Kidney (tissue), 14 donors: Measurements from ENCODE around the gene DEFB110. TPM values are rescaled to one million over a fixed set of nuclear protein-coding genes. Genes with fewer than 3 reads are reported as not detected.

Experiments
- DNase-seq, 5 donors: peaks; one replicate each; pipeline ENCODE4 v3.0.0-alpha.2; 2013 to 2020
- FAIRE-seq: peaks from 2 replicates; lab custom pipeline; 2012; peaks lifted over from hg19 to GRCh38; lab: Jason Lieb, UNC
- H3K27ac ChIP-seq, 2 donors: one replicate each; pipeline ENCODE4 v1.7.0; 2013; ENCODE audit warnings: low read depth in 2 of 2, low read length in 2 of 2, inconsistent platforms in 1 of 2
- H3K27me3 ChIP-seq: one replicate; pipeline ENCODE4 v1.7.1; 2013; ENCODE audit warnings: low read length, inconsistent platforms; ENCODE audit not compliant: control insufficient read depth, insufficient read depth
- H3K36me3 ChIP-seq, 3 donors: one replicate each; pipeline versions ENCODE4 v1.7.0 to v1.7.1; 2013; ENCODE audit warnings: low read length in 3 of 3, control low read depth in 1 of 3, inconsistent platforms in 1 of 3; ENCODE audit not compliant: insufficient read depth in 3 of 3, control insufficient read depth in 2 of 3
- H3K4me1 ChIP-seq, 3 donors: one replicate each; pipeline versions ENCODE4 v1.7.0 to v1.7.1; 2013; ENCODE audit warnings: low read length in 3 of 3, inconsistent platforms in 1 of 3, low read depth in 1 of 3; ENCODE audit not compliant: control insufficient read depth in 2 of 3, insufficient read depth in 2 of 3
- H3K4me3 ChIP-seq, 3 donors: one replicate each; pipeline versions ENCODE4 v1.7.0 to v1.8.1; 2013; ENCODE audit warnings: low read length in 3 of 3, control low read depth in 1 of 3, inconsistent platforms in 1 of 3
- H3K9ac ChIP-seq, 3 donors: one replicate each; pipeline versions ENCODE4 v1.7.0 to v1.7.1; 2013; ENCODE audit warnings: low read length in 3 of 3, control low read depth in 1 of 3, inconsistent platforms in 1 of 3
- H3K9me3 ChIP-seq, 3 donors: one replicate each; pipeline versions ENCODE4 v1.7.0 to v1.7.1; 2013; ENCODE audit warnings: low read length in 3 of 3, control low read depth in 1 of 3, inconsistent platforms in 1 of 3; ENCODE audit not compliant: control insufficient read depth in 2 of 3, insufficient read depth in 1 of 3
- CTCF ChIP-seq: IDR thresholded peaks from 3 replicates; pipeline ENCODE4 v1.5.1; 2012; ENCODE audit warnings: mild to moderate bottlenecking, moderate library complexity, borderline replicate concordance; ENCODE audit not compliant: insufficient read depth; ENCODE audit errors: extremely low read depth
- intact Hi-C: fragments of 100-400 bp; cut with DNase I; formaldehyde crosslinking; loops from one replicate; pipeline ENCODE4 v1.11.1; 2022
- polyA plus RNA-seq: library from polyadenylated mRNA; stranded (reverse); fragments of 350-450 nt; fragmentation: Illumina TruSeq; extraction: RNeasy Lipid Tissue Mini Kit (QIAGEN cat#74804); gene quantifications from one replicate; pipeline ENCODE4 v1.2.3, GENCODE V29; 2014; ENCODE audit warnings: low read depth, low replicate concordance; ENCODE audit not compliant: insufficient read depth
- total RNA-seq: library from RNA; stranded (reverse); fragmentation: NEBNext Ultra II Directional; extraction: Animal tissue kit (Norgen Biotek cat#: 25700); gene quantifications from one replicate; pipeline ENCODE4 v1.2.1, GENCODE V29; 2021
- donor health status: control.
- donor health status: control.
- donor health status: control.
- donor health status: control.
- donor health status: control.
- donor health status: DM: yes; HTN: yes; CAD: no.
- donor health status: Normal renal cell carcinoma (clear cell type).

The DEFB110 gene
- total and polyA plus RNA-seq, 2 donors from 2014 or later = not detected

- no peaks in the 10 kb centered on the region for H3K36me3 ChIP-seq
- TF ChIP-seq CTCF = no peak
- no peak within 1 kb of the TSS for H3K4me3 ChIP-seq
- no peak for DNase-seq
- no peaks in the 10 kb centered on the region for H3K4me1 ChIP-seq
- intact Hi-C loops = no loop called here
- H3K27ac ChIP-seq = no peak within 1 kb of the TSS
- no peaks in the 10 kb centered on the region for H3K27me3 ChIP-seq
- FAIRE-seq = no peak
- no peaks in the 10 kb centered on the region for H3K9me3 ChIP-seq
- H3K9ac ChIP-seq = no peak within 1 kb of the TSS
These were observed 28.0 kb upstream of the DEFB110 start, which contains the start of gene DEFB112 for GRCh38 chr6:50049829-50050228. TSS of gene DEFB112 (minus strand) at chr6:50049929. CDS start at chr6:50049869, 60 bp downstream.

DNA sequence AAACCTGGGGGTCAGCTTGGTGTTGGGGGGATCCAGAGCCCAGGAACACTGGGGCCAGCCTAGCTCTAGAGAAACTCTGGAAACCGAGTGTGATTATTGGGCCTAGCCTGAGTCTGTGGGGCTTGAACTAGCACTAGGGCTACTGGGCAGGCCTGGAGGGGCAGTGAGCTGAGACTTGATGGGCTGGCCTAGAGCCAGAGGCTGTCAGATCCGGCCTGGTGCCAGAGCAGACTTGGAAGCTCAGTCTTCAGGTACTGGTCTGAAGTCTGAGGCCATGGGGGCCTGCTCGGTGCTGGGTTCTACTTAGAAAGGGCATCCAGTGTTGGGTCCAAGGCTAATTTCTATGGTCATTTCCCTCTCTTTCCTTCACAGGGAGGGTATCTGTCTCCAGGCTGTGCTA lies 25.2 kb upstream of the DEFB110 start:
- no peaks in the 10 kb centered on the region for H3K27me3 ChIP-seq
- no peaks in the 10 kb centered on the region for H3K9me3 ChIP-seq
- H3K4me3 ChIP-seq = no peak overlapping the region
- FAIRE-seq (no peak), DNase-seq (peak in 1 of 5 donors; percentile 53)
- no peak for TF ChIP-seq CTCF
- intact Hi-C loops = no loop called here
- no peaks in the 10 kb centered on the region for H3K4me1 ChIP-seq
- no peak overlapping the region for H3K9ac ChIP-seq
- no peak overlapping the region for H3K27ac ChIP-seq
- no peaks in the 10 kb centered on the region for H3K36me3 ChIP-seq

- Histone ChIP-seq H3K27me3 (no peaks in the 10 kb centered on the region), H3K4me3 (no peak overlapping the region), H3K9ac (no peak overlapping the region), H3K4me1 (no peaks in the 10 kb centered on the region), H3K27ac (no peak overlapping the region), H3K36me3 (no peaks in the 10 kb centered on the region), H3K9me3 (no peaks in the 10 kb centered on the region)
- intact Hi-C loops = no loop called here
- no peak for FAIRE-seq
- peak in 2 of 5 donors; percentile 3 to 20 for DNase-seq
- no peak for TF ChIP-seq CTCF
These were observed 9.2 kb upstream of the DEFB110 start for GRCh38 chr6:50030777-50031562.
